Esophagus muscularis mucosa (tissue), 3 donors: ENCODE data around the gene MPZL1.

ENCODE experiments used
- POLR2A ChIP-seq: fragments of 450-650 bp; IDR thresholded peaks from one replicate; pipeline ENCODE4 v1.6.1; 2017; ENCODE audit warnings: antibody characterized with exemption, moderate library complexity, mild to moderate bottlenecking, low read depth
- TF ChIP-seq, protein P1 (sequence below), 3 experiments: fragments of 200-600 bp in 2 of 3; fragments of 450-650 bp in 1 of 3; sonication (generic) in 2 of 3; IDR thresholded peaks; one replicate each; pipeline ENCODE4 v1.5.1; 2017 to 2019; ENCODE audit warnings: antibody characterized with exemption in 3 of 3, mild to moderate bottlenecking in 2 of 3, moderate library complexity in 1 of 3

- TF ChIP-seq, protein P1, sequence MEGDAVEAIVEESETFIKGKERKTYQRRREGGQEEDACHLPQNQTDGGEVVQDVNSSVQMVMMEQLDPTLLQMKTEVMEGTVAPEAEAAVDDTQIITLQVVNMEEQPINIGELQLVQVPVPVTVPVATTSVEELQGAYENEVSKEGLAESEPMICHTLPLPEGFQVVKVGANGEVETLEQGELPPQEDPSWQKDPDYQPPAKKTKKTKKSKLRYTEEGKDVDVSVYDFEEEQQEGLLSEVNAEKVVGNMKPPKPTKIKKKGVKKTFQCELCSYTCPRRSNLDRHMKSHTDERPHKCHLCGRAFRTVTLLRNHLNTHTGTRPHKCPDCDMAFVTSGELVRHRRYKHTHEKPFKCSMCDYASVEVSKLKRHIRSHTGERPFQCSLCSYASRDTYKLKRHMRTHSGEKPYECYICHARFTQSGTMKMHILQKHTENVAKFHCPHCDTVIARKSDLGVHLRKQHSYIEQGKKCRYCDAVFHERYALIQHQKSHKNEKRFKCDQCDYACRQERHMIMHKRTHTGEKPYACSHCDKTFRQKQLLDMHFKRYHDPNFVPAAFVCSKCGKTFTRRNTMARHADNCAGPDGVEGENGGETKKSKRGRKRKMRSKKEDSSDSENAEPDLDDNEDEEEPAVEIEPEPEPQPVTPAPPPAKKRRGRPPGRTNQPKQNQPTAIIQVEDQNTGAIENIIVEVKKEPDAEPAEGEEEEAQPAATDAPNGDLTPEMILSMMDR (IDR thresholded peaks at IDR 0.05), result no peak
- TF ChIP-seq POLR2A, result no peak
Observed at GRCh38 chr1:167825419-167826079, 103.8 kb downstream of the MPZL1 start.
